B cell (primary cell): Measurements from ENCODE around the gene MGMT.

Experiments used
- EZH2 ChIP-seq: IDR thresholded peaks from 2 replicates; pipeline ENCODE4 v1.6.1; 2012; ENCODE audit warnings: borderline replicate concordance, low read depth, mild to moderate bottlenecking, moderate library complexity, low read length; ENCODE audit not compliant: insufficient read depth, poor library complexity, severe bottlenecking
- TF ChIP-seq, protein P1 (sequence below): fragments of 200-600 bp; IDR thresholded peaks from one replicate; pipeline ENCODE4 v1.8.0; 2022; ENCODE audit warnings: antibody characterized with exemption, mild to moderate bottlenecking

DNA sequence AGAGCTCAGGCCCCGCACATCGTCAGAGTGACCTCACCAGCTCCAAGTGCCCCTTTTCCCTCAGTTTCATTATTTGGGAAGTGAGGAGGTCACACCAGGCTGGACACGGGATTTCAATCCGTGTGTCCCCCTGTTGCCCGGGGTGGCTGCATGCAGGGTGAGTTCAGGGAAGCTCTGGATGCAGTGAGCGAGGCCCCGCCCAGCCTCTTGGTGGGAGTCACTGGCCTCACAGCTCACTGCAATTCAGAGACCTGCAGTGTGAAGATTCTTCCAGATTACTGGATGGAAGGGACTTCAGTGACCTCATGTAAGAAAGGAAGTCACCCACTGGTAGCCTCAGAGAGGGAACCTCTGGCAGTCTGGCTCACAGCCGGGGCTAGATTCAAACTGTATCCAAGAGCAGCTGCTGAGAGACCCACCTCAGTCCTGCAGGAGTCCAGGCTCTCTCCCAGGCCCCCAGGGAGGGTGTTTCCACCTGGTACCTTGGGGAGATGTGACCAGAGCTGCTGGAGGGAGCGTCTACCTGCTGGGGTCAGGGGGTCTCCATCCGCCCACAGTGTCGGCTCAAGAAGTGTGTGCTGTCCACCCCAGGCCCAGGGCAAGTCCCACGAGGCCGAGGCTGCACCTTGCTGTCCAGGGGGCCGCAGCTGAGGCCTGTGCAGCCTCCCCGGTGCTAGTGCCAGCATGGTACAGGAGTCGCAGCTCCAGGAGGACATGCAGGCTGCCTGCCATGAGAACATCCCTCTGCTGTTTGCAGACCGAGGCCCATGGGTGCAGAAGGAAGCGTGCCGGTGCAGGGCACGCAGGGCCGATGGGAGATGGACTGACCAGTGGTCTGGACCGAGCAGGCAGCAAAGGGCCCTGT lies 54.4 kb downstream of the MGMT start:
- TF ChIP-seq, protein P1, sequence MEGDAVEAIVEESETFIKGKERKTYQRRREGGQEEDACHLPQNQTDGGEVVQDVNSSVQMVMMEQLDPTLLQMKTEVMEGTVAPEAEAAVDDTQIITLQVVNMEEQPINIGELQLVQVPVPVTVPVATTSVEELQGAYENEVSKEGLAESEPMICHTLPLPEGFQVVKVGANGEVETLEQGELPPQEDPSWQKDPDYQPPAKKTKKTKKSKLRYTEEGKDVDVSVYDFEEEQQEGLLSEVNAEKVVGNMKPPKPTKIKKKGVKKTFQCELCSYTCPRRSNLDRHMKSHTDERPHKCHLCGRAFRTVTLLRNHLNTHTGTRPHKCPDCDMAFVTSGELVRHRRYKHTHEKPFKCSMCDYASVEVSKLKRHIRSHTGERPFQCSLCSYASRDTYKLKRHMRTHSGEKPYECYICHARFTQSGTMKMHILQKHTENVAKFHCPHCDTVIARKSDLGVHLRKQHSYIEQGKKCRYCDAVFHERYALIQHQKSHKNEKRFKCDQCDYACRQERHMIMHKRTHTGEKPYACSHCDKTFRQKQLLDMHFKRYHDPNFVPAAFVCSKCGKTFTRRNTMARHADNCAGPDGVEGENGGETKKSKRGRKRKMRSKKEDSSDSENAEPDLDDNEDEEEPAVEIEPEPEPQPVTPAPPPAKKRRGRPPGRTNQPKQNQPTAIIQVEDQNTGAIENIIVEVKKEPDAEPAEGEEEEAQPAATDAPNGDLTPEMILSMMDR = no peak
- TF ChIP-seq EZH2 = no peak
